Measurements from ENCODE around the gene BACH2.
"Not testable (repeated sequence)": the region's sequence is repeated elsewhere in the genome, so short reads cannot be mapped to it uniquely, and the experiment has no call there.

BACH2 gene

GRCh38 chr6:90179190-90180169, 117.2 kb downstream of the BACH2 start:
- DNase-seq = no peak

- DNase-seq = no peak
Measured at GRCh38 chr6:90178384-90178855, 118.2 kb downstream of the BACH2 start.

GRCh38 chr6:90177544-90178383, 118.9 kb downstream of the BACH2 start:
- DNase-seq = no peak

GRCh38 chr6:90175627-90176538, 120.8 kb downstream of the BACH2 start:
- DNase-seq = no peak

GRCh38 chr6:90173262-90173925, 123.2 kb downstream of the BACH2 start:
- no peak for DNase-seq

- no peak for DNase-seq
Measured at GRCh38 chr6:90170601-90171000, 126.0 kb downstream of the BACH2 start.

- no peak for DNase-seq
Measured at GRCh38 chr6:90169374-90169773, 127.3 kb downstream of the BACH2 start.

- no peak for DNase-seq
Measured at GRCh38 chr6:90168693-90169131, 127.9 kb downstream of the BACH2 start.

- DNase-seq = no peak
Measured at GRCh38 chr6:90167514-90168379, 128.9 kb downstream of the BACH2 start.

GRCh38 chr6:90166155-90166924, 130.3 kb downstream of the BACH2 start:
- not testable (repeated sequence) for DNase-seq

- no peak for DNase-seq
Measured at GRCh38 chr6:90162648-90163387, 133.8 kb downstream of the BACH2 start.

GRCh38 chr6:90160013-90160412, 136.6 kb downstream of the BACH2 start:
- peak in 1 of 2 experiments; percentile 14 for DNase-seq

- no peak for DNase-seq
Measured at GRCh38 chr6:90159452-90159851, 137.2 kb downstream of the BACH2 start.

GRCh38 chr6:90158936-90159335, 137.7 kb downstream of the BACH2 start:
- no peak for DNase-seq

GRCh38 chr6:90157441-90157840, 139.2 kb downstream of the BACH2 start:
- DNase-seq = no peak

GRCh38 chr6:90156861-90157260, 139.8 kb downstream of the BACH2 start:
- no peak for DNase-seq

- no peak for DNase-seq
Measured at GRCh38 chr6:90154755-90155470, 141.7 kb downstream of the BACH2 start.
